HUES6 (cell line): ENCODE results near the gene OR10G6.
"Not testable (repeated sequence)": the region's sequence is repeated elsewhere in the genome, so short reads cannot be mapped to it uniquely, and the experiment has no call there.

Source experiments
- H3K27ac ChIP-seq: 2 replicates; pipeline ENCODE4 v1.7.0; 2013; ENCODE audit warnings: low read depth, mild to moderate bottlenecking, low read length, inconsistent platforms
- H3K27me3 ChIP-seq: 2 replicates; pipeline ENCODE4 v1.6.1; 2013; ENCODE audit warnings: low read length; ENCODE audit not compliant: control insufficient read depth, insufficient read depth
- H3K36me3 ChIP-seq: 2 replicates; pipeline ENCODE4 v1.6.1; 2013; ENCODE audit warnings: low read length; ENCODE audit not compliant: control insufficient read depth, insufficient read depth
- H3K4me1 ChIP-seq: 2 replicates; pipeline ENCODE4 v1.6.1; 2013; ENCODE audit warnings: low read length; ENCODE audit not compliant: control insufficient read depth, insufficient read depth
- H3K4me3 ChIP-seq: 2 replicates; pipeline ENCODE4 v1.5.1; 2013; ENCODE audit warnings: low read depth, low read length
- H3K9ac ChIP-seq: one replicate; pipeline ENCODE4 v1.6.1; 2013; ENCODE audit warnings: mild to moderate bottlenecking, low read length
- H3K9me3 ChIP-seq: 2 replicates; pipeline ENCODE4 v1.6.1; 2013; ENCODE audit warnings: low read depth, low read length; ENCODE audit not compliant: control insufficient read depth, insufficient read depth

Gene OR10G6

GRCh38 chr11:123995119-123995518, at the start of gene OR10G6:
TSS of gene OR10G6 (minus strand) at chr11:123995161. CDS start at chr11:123995161, 0 bp downstream.
- no peaks in the 10 kb centered on the region for H3K27me3 ChIP-seq
- no peaks in the 10 kb centered on the region for H3K4me1 ChIP-seq
- no peaks in the 10 kb centered on the region for H3K9me3 ChIP-seq
- no peaks in the 10 kb centered on the region for H3K36me3 ChIP-seq
- H3K27ac ChIP-seq: no peak within 1 kb of the TSS
- no peak within 1 kb of the TSS for H3K9ac ChIP-seq
- H3K4me3 ChIP-seq: no peak within 1 kb of the TSS

- Histone ChIP-seq H3K9me3 (no peaks in the 10 kb centered on the region), H3K36me3 (no peaks in the 10 kb centered on the region), H3K27ac (no peak overlapping the region), H3K4me1 (no peaks in the 10 kb centered on the region), H3K9ac (no peak overlapping the region), H3K4me3 (no peak overlapping the region), H3K27me3 (no peaks in the 10 kb centered on the region)
Measured at GRCh38 chr11:124043420-124043819, 48.5 kb upstream of the OR10G6 start.

GRCh38 chr11:124041254-124041653, 46.3 kb upstream of the OR10G6 start, which contains the start of gene OR10G7:
TSS of gene OR10G7 (minus strand) at chr11:124041325. CDS start at chr11:124039001, 2,324 bp downstream.
- Histone ChIP-seq H3K4me1 (no peaks in the 10 kb centered on the region), H3K36me3 (no peaks in the 10 kb centered on the region), H3K9ac (no peak within 1 kb of the TSS), H3K27ac (no peak within 1 kb of the TSS), H3K9me3 (no peaks in the 10 kb centered on the region), H3K4me3 (no peak within 1 kb of the TSS), H3K27me3 (no peaks in the 10 kb centered on the region)

- Histone ChIP-seq H3K9me3 (no peaks in the 10 kb centered on the region), H3K9ac (no peak overlapping the region), H3K36me3 (no peaks in the 10 kb centered on the region), H3K27ac (no peak overlapping the region), H3K27me3 (no peaks in the 10 kb centered on the region), H3K4me3 (no peak overlapping the region), H3K4me1 (no peaks in the 10 kb centered on the region)
Measured at GRCh38 chr11:124039557-124039956, 44.6 kb upstream of the OR10G6 start.

- Histone ChIP-seq H3K9me3 (no peaks in the 10 kb centered on the region), H3K9ac (no peak overlapping the region), H3K27me3 (no peaks in the 10 kb centered on the region), H3K4me3 (no peak overlapping the region), H3K36me3 (no peaks in the 10 kb centered on the region), H3K4me1 (no peaks in the 10 kb centered on the region), H3K27ac (no peak overlapping the region)
Measured at GRCh38 chr11:124036666-124037065, 41.7 kb upstream of the OR10G6 start.

GRCh38 chr11:124026498-124026897, 31.5 kb upstream of the OR10G6 start, which contains the start of gene OR10G8:
TSS of gene OR10G8 (plus strand) at chr11:124026798. CDS start at chr11:124029623, 2,825 bp downstream.
- no peak within 1 kb of the TSS for H3K4me3 ChIP-seq

GRCh38 chr11:124015837-124016236, 20.9 kb upstream of the OR10G6 start:
- H3K9ac ChIP-seq, H3K27ac ChIP-seq, H3K36me3 ChIP-seq, H3K9me3 ChIP-seq, H3K4me3 ChIP-seq, H3K4me1 ChIP-seq, H3K27me3 ChIP-seq: not testable (repeated sequence)

More at GRCh38 chr11:124026498-124026897, 31.5 kb upstream of the OR10G6 start, which contains the start of gene OR10G8:
- no peaks in the 10 kb centered on the region for H3K27me3 ChIP-seq
- no peaks in the 10 kb centered on the region for H3K9me3 ChIP-seq
- H3K4me1 ChIP-seq: no peaks in the 10 kb centered on the region
- no peaks in the 10 kb centered on the region for H3K36me3 ChIP-seq
- no peak within 1 kb of the TSS for H3K9ac ChIP-seq
- H3K27ac ChIP-seq: no peak within 1 kb of the TSS

- Histone ChIP-seq H3K4me1 (peaks cover 7% of the 10 kb centered on the region; the same call in 1 of the 2 replicates), H3K36me3 (no peaks in the 10 kb centered on the region), H3K9ac (no peak within 1 kb of the TSS), H3K4me3 (no peak within 1 kb of the TSS), H3K9me3 (no peaks in the 10 kb centered on the region), H3K27ac (no peak within 1 kb of the TSS), H3K27me3 (no peaks in the 10 kb centered on the region)
Measured at GRCh38 chr11:124012697-124013096, 17.7 kb upstream of the OR10G6 start, which contains the start of gene OR10G4. TSS of gene OR10G4 (plus strand) at chr11:124012997. CDS start at chr11:124015575, 2,578 bp downstream.

- Histone ChIP-seq H3K4me3 (no peak overlapping the region), H3K27me3 (no peaks in the 10 kb centered on the region), H3K9me3 (no peaks in the 10 kb centered on the region; the same call in 1 of the 2 replicates), H3K9ac (no peak overlapping the region), H3K36me3 (no peaks in the 10 kb centered on the region), H3K4me1 (no peaks in the 10 kb centered on the region), H3K27ac (no peak overlapping the region)
Measured at GRCh38 chr11:123979311-123979710, 15.7 kb downstream of the OR10G6 start.

GRCh38 chr11:123977731-123978347, 17.1 kb downstream of the OR10G6 start, which contains the start of gene OR10S1:
TSS of gene OR10S1 (minus strand) at chr11:123977781. CDS start at chr11:123977664, 117 bp downstream.
- Histone ChIP-seq H3K9ac (no peak within 1 kb of the TSS), H3K4me1 (no peaks in the 10 kb centered on the region), H3K27ac (no peak within 1 kb of the TSS), H3K36me3 (no peaks in the 10 kb centered on the region), H3K27me3 (no peaks in the 10 kb centered on the region), H3K9me3 (no peaks in the 10 kb centered on the region; the same call in 1 of the 2 replicates), H3K4me3 (no peak within 1 kb of the TSS)

- Histone ChIP-seq H3K27ac (no peak overlapping the region), H3K9ac (no peak overlapping the region), H3K4me1 (no peaks in the 10 kb centered on the region), H3K27me3 (no peaks in the 10 kb centered on the region), H3K36me3 (no peaks in the 10 kb centered on the region), H3K4me3 (no peak overlapping the region), H3K9me3 (no peaks in the 10 kb centered on the region)
Measured at GRCh38 chr11:123976770-123977560, 18.0 kb downstream of the OR10G6 start.
